Left kidney (tissue), 8 donors: ENCODE measurements around the gene MAN1A1. TPM values are rescaled to one million over a fixed set of nuclear protein-coding genes. Genes with fewer than 3 reads are reported as not detected.
A peak's percentile ranks its signal among the peaks of the same experiment; 100 is the strongest.
"Not testable (repeated sequence)": the region's sequence is repeated elsewhere in the genome, so short reads cannot be mapped to it uniquely, and the experiment has no call there.

ENCODE experiments used
- DNase-seq: peaks from one replicate; pipeline ENCODE4 v3.0.0-alpha.2; 2013
- long read RNA-seq, 8 donors: transcript quantifications; one replicate each; lab custom pipeline, GENCODE V29; 2026
- polyA plus RNA-seq: library from polyadenylated mRNA; unstranded; fragments of 120-200 nt; gene quantifications from one replicate; pipeline ENCODE4 v1.2.1, GENCODE V29; 2013; ENCODE audit not compliant: insufficient read length

The MAN1A1 gene
- 89.9 TPM for polyA plus RNA-seq
- long read RNA-seq, donor 1, full-length matches to known transcripts: 9 of 30 reads
- long read RNA-seq, donor 1, partial matches to known transcripts: 21 of 30 reads
- long read RNA-seq, donor 1, other reads (novel, unspliced or antisense): 0 of 30 reads
- long read RNA-seq, donor 2, full-length matches to known transcripts: 10 of 24 reads
- long read RNA-seq, donor 2, partial matches to known transcripts: 14 of 24 reads
- long read RNA-seq, donor 2, other reads (novel, unspliced or antisense): 0 of 24 reads
- long read RNA-seq, donor 3, full-length matches to known transcripts: 3 of 21 reads
- long read RNA-seq, donor 3, partial matches to known transcripts: 18 of 21 reads
- long read RNA-seq, donor 3, other reads (novel, unspliced or antisense): 0 of 21 reads
- long read RNA-seq, donor 4: 0 reads
- long read RNA-seq, donor 5, full-length matches to known transcripts: 12 of 36 reads
- long read RNA-seq, donor 5, partial matches to known transcripts: 24 of 36 reads
- long read RNA-seq, donor 5, other reads (novel, unspliced or antisense): 0 of 36 reads
- long read RNA-seq, donor 6, full-length matches to known transcripts: 6 of 18 reads
- long read RNA-seq, donor 6, partial matches to known transcripts: 12 of 18 reads
- long read RNA-seq, donor 6, other reads (novel, unspliced or antisense): 0 of 18 reads
- long read RNA-seq, donor 7, full-length matches to known transcripts: 18 of 34 reads
- long read RNA-seq, donor 7, partial matches to known transcripts: 16 of 34 reads
- long read RNA-seq, donor 7, other reads (novel, unspliced or antisense): 0 of 34 reads
- long read RNA-seq, donor 8, full-length matches to known transcripts: 3 of 8 reads
- long read RNA-seq, donor 8, partial matches to known transcripts: 5 of 8 reads
- long read RNA-seq, donor 8, other reads (novel, unspliced or antisense): 0 of 8 reads

GRCh38 chr6:119349361-119350201 lies at the start of gene MAN1A1:
TSS of gene MAN1A1 (minus strand) at chr6:119349761. CDS start at chr6:119349065, 696 bp downstream.
- DNase-seq: peak; percentile 91

DNA sequence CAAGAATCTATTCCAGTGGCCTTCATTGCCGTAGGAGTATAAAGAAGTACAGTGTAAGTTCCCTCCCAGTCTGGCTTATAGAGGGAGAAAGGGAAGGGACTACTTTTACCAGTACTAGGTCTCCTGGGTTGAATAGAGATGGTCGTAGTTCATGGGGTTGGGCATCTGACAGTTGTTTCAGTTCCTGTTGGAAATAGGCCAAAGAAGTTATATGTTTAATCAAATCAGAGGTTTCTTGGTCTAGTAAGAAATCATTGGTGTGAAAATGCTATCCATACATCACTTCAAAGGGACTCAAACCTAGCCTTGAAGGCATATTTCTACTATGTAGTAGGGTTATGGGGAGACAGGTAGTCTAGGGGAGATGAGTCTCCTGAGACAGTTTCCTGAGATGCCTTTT lies 45.6 kb upstream of the MAN1A1 start:
- no peak for DNase-seq

GRCh38 chr6:119390247-119390793 lies 40.8 kb upstream of the MAN1A1 start:
- DNase-seq: no peak

- DNase-seq: no peak
These were observed 36.4 kb upstream of the MAN1A1 start for GRCh38 chr6:119385994-119386393.

DNA sequence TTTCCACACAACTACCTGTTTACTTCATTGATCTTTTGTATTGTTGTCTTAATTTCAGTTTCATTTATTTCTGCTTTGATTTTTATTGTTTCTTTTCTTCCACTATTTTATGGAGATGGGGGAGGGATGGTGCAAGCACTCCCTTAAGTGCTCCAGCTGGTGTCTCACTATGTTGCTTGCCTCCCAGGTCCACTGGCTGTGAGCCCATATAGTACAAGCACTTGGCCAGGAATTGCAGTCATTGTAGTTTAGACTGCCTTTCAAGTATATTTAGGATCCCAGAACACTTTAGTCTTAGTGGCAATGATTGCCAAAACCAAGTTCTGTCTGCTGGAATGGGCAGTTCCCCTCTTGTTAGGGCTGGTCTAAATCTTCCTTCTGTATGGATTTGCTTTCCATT lies 34.9 kb upstream of the MAN1A1 start:
- no peak for DNase-seq

- DNase-seq: no peak
These were observed 30.2 kb upstream of the MAN1A1 start for GRCh38 chr6:119379809-119380208.

GRCh38 chr6:119377043-119377442 lies 27.5 kb upstream of the MAN1A1 start:
- not testable (repeated sequence) for DNase-seq

GRCh38 chr6:119370080-119370479 lies 20.5 kb upstream of the MAN1A1 start:
- no peak for DNase-seq

GRCh38 chr6:119368921-119369320 lies 19.4 kb upstream of the MAN1A1 start:
- no peak for DNase-seq

DNA sequence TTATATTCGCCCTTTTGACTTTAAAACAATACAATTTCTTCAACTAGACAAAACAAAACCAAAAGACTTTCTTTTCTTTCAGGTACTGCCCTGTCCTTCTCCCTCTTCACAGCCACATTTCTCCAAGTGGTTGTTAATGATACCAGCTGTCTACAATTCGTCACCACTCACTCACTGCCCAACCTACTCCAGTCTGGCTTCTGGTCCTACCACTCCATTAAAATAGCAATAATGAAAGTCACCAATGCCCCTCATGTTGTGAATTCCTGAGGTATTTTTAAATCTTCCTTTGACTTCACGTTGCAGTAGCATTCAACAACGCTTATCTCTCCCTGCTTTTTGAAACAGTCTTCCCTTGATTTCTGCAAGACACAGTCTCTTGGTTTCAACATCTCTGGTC lies 11.6 kb upstream of the MAN1A1 start:
- DNase-seq: no peak

- no peak for DNase-seq
These were observed 10.8 kb upstream of the MAN1A1 start for GRCh38 chr6:119360262-119360915.

GRCh38 chr6:119355890-119356289 lies 6.3 kb upstream of the MAN1A1 start:
- DNase-seq: no peak

- no peak for DNase-seq
These were observed 5.6 kb upstream of the MAN1A1 start for GRCh38 chr6:119355157-119355556.

- DNase-seq: no peak
These were observed 4.1 kb upstream of the MAN1A1 start for GRCh38 chr6:119353696-119354095.

- DNase-seq: no peak
These were observed 2.4 kb upstream of the MAN1A1 start for GRCh38 chr6:119352001-119352400.

DNA sequence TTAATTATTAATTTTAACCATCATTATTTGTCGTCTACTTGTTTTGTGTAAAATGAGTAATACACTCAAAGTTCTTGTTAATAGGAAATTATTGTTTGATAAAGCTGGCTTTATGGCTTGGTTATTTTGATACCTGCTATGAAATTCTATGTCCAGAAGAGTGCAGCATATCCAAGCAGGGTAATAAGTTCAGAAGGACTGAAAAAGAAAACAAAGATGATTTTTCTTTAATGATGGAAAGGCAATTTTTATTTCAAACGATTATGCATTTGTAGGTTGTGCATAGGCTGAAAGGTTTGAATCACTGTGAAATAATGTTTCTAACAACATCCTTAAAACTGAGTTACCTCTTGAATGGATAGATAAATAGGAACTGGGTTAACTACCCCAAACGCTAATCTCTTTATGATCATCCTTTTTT lies 1.4 kb upstream of the MAN1A1 start:
- no peak for DNase-seq

DNA sequence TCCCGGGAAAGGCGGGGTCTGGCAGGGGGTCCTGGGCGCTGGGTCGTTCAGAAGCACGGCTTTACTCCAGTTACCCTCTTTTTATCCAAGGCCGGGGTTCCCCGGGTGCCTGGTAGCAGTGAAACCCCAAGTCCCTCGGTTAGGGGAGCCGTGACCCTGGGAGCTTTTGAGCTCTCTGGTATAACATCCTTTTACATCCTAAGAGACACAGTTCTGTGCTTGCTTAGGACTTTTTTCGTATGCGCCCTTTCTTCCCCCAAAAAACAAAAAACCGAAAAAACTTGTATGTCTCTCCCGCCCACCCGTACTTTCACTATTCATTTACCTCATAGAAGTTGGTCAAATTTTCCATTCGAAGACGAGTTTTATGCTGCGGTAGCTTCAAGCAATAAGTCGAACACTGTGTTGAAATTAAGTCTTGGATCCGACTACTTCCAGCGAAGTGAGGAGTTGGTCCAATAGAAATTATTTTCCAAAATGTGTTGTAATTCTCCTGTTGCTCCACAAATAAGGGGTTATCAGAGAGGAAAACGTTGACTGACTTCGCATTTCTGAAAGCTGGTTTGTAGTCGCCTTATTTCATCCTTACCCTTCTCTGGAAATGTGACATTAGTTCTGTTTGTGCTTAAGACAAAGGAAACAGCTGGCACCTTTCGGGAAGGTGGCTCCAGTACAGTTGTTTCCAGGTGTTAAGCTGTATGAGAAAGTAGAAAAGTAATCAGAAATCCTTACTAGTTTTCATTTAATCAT lies 816 bp upstream of the MAN1A1 start:
- DNase-seq: peak; percentile 53

DNA sequence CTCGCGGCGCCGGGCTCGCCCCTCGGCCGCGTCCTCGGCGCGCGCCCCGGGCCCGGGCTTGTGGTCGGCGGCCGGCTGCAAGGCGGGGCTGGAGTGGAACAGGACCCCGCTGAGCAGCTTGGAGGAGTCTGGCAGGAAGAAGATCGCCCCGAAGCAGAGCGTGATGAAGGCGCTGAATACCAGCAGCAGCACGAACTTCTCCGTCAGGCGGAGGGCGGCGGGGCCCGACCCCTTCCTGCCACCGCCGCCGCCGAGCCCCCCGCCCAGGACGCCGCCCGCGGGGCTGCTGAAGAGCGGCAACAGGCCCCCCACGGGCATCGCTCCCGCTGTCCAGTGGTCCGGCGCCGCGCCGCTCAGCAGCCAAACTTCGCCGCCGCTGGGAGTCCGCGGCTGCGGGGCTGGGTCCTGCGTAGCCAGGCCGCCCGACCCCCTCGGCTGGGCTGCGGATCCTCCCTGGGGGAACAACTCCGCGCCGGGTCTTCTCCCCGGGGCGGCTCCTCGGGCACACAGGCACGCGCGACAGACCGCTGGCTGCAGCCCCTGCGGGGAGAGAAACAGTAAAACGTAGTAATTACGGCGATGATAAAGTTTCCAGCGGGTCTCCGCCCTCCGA lies 707 bp downstream of the MAN1A1 start:
- no peak for DNase-seq

- no peak for DNase-seq
These were observed 1.3 kb downstream of the MAN1A1 start for GRCh38 chr6:119348096-119348747.
